HG02763 (cell line): Measurements from ENCODE around the gene PLXNB1.

ENCODE experiments used
- ATAC-seq: cut with Tn5 transposase; IDR thresholded peaks from one replicate; pipeline ENCODE4 v1.9.1; 2021; ENCODE audit warnings: mild to moderate bottlenecking, moderate library complexity; ENCODE audit not compliant: unreplicated experiment

PLXNB1 gene

DNA sequence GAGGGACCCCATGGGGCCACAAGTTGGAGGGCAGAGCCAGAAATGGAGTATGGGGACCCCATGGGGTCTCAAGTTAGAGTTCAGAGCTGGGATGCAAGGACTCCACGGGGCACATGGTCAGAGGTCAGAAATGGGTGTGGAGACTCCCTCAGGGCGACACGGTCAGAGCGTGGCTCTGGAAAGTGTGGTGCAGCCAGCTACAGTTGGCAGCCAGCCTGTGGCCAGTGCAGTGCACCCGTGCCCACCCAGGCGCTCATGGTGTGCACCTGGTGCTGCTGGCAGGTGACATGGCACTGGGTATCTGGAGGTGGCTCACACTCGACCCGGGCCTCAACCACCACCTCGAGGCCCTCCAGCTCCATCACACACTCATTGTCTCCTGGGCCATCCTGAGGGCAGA is 11.2 kb downstream of the PLXNB1 start:
- ATAC-seq: no peak

DNA sequence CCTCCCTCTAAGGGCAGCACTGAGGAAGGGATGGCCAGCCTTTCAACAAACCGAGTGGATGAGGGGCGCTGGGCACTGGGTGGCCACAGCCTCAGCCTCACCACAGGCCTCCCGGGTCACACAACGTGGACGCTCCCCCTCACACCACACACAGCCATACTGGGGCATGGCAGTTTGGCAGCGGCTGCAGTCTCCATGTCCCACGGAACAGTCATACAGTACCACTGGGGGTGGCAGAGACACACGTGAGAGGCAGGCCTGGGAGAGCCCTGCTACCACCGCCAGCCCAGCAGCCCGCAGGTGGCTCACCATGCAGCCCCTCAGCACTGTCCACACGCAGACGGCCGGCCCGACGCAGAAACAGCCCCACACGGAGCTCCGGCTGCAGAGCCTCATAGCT is 11.7 kb downstream of the PLXNB1 start:
- ATAC-seq: no peak

DNA sequence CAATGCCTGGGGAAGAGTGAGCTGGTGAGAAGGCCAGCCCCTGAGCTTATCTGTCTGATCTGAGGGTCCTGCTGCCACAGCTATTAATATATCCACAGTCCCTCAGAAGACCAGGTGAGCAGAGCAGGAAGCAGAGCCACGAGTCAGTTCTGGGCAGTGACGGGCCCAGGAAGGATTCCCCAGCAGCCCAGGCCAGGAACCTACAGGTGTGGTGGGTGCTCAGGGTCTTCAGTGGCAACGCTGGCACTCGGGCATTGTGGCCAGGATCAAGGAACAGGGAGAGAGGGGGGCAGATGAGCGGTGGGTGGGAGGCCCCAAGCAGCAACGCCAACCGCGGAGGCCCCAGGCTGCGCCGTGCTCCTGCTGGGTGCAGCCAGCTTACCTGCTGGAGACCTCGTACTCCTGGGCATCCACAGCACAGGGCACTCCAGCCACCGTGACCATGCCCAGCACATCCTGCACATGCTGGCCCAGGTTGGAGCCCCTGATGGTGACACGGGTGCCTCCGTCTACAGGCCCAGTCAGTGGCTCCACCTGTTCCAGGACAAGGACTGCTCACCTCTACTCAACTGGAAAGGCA is 12.3 kb downstream of the PLXNB1 start:
- no peak for ATAC-seq

DNA sequence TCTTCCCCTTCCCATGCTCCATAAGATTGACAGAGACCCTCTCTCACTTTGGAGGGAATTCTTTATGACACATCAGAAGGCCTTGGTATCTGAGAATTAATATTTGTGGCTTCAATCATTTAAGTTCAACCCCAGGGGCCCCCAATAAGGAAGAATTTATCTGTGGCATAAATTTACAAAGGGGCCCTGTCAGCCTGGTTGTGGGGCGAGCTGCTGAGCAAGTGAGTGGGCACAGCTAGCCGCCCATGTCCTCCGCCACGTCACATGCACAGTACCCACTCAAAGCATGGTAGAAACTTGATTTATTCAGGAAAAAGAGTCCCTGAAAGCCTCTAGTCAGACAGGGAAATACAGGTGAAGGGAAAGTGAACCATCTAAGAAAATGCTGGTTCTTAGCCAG is 13.3 kb downstream of the PLXNB1 start:
- no peak for ATAC-seq

DNA sequence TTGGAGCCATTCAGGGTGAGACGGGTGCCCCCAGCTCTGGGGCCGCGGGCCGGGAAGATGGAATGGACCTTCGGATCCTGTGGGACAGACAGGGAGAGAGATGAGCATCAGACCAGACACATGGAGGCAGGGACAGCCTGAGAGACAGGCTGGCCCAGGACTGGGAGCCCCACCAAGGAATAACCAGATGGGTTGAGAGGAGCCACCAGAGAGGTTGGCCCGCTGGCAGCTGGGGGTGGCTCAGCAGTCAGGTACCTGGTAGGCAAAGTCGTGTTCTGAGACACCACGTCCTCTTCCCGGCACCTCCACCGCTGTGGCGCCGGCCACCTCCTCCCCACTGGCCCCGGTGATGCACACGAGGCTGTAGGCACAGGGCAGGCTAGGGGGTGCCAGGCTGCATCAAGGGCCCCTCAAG is 13.8 kb downstream of the PLXNB1 start:
- no peak for ATAC-seq

DNA sequence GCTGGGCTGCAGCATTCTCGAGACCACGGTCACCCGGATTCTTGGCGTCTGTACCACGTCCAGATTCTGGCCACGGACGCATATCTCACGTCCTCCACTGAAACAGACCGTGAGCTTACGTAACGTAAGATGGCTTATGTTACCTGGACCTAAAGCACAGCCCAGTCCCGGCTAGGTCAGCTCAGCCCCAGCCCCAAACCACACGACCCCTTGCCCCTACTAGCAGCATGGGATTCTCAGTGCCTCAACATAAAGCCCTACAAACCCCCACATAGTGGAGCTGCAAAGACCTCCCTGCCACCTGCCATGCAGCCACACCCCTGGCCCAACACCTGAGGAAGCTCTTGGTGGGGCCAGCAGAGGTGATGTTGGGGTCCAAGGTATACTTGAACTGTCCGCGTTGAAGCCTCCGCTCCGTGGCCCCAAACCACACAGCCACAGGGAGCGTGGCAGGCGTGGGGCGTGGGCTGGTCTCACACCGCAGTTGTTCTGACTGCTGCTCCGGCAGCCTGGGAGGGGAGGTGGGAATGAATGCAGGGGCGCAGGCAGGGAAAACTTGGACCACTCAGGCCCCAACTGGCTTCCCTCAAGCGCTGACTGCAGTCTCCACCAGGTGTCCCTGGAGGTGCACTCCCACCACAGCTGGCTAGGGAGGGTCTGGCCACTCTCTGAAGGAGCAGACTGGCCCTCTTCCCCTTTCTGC is 14.5 kb downstream of the PLXNB1 start:
- ATAC-seq: no peak

DNA sequence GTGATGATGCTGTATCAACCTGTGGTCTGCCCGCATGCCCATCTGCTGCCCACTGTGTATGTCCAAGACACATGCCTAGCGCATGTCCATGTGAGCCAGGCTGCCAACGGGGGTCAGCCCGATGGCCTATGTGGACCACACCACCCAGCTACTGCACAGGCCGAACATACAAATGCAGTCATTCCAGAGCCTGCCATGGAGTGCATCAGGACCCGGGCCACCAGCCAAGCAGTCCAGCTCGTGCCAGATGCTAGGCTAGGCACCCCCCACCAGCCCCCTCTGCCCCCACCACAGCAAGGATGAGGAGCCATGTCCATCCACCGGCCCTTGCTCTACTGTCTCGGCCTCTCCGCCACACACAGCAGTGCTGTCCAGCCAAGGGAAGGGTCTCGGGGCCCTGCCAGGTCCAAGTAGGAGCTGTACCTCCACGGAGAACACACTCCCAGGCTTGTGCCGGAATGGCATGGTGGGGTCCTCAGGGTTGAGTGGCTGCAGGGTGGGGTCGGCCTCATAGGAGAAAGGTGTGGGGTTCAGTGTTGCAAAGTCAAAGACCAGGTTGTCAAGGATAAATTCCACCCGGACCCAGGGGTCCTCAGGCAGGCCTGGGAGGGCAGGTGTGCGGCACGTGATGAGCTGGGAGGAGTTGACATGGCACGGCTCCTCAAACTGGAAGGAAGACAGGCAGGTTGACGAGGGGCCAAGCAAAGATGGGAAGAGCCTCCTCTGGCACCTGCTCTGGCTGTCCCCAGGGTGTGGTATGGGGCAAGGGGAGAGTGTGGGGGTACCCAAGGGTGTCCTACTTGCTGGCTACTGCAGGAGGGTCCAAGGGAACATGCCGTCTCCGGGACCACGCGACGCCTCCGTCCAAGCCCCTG is 15.3 kb downstream of the PLXNB1 start:
- ATAC-seq: no peak

DNA sequence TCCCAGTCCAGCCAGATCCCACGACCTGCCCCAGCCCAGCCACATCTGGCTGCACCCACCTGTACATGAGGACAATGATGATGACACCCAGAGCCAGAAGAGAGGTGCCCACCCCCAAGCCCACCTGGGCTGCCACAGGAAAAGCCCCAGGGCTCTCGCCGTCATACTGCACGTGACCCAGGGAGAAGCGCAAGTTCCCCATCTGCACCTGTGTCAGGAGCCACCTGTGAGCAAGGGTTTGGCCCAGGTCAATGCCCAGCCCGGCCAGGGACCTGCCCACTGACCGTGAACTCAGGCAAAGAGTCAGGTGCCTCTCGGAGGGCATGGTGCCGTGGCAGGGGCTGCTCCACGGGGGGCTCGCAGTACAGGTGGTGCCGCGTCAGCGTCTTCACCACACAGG is 16.3 kb downstream of the PLXNB1 start:
- ATAC-seq: no peak

DNA sequence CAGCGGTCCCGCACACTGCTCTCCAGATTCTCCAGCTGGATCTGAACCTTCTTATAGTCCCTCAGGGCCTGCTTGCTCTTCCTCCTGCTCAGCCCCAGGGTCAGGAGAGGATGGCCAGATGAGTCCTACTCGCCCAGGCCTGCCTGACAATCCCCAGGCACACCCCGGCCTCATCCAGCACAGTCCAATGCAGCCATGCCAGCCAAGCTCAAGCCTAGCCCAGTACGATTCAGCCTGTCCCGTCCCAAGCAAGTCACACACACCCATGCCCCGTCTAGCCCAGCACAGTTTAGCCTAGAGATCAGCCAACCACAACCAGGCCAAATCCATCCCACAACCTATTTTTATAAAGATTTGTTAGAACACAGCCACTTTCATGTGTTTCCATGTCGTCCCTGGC is 16.8 kb downstream of the PLXNB1 start:
- ATAC-seq: no peak

DNA sequence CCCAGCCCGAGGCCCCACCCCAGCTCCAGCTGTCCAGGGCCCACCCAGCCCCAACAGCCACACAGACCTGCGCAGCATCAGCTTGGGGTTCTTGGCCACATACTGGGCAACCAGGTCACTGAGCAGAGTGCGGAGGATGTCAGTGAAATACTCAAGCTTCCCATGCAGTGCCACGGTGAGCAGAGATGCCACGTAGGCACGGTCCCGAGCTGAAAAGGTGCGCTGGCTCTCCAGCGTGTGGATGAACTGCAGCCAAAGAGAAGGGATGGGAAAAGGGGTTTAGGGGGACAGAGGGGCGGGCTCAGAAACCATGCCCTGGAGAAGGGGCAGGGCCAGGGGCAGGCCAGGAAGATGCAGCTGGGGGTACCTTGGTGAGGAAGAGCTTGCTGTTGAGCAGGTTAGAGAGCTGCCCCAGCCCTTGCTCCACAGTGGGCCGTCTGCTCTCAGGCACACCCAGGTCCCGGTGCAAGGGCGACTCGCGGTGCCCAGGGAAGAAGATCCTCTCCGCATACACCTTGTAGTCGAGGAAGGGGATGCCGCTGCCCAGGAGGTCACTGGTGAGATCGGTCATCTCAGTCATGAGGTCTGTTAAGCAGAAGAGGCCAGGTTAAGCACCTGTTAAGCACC is 17.4 kb downstream of the PLXNB1 start:
- ATAC-seq: no peak

DNA sequence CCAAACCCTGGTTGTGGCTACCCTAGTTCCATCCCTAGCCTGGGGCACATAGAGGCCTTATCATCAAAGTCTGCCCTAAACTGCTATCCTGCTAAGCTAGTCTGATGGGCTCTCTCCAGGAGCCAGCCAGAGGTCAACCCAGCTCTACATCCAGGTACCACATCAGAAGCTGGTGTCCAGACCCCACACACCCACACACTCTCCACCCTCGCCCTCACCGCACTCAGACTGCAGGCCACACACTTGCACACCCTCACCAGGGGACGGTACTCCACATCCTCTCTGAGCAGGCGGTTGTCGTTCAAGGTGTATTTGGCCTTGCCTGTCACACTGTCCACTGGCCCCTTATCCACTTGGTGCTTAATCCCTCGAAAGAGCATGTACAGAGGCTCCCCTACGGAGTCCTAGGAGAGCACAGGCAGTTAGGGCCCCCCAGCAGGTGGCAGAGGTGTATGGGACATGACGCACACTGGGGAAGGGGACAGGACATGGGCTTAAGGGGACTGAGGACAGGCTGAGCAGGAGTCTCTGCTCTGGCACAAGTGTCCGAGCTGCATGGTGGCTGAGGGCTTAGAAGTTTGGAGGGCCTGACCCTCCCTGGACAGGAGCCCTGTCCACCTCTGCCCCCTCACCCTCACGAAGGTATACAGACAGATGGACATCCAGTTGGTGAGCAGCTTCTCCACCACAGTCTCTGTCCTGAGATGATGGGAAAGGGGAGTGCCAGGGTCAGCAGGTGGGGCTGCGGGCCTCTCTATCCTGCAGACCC is 18.1 kb downstream of the PLXNB1 start:
- no peak for ATAC-seq

DNA sequence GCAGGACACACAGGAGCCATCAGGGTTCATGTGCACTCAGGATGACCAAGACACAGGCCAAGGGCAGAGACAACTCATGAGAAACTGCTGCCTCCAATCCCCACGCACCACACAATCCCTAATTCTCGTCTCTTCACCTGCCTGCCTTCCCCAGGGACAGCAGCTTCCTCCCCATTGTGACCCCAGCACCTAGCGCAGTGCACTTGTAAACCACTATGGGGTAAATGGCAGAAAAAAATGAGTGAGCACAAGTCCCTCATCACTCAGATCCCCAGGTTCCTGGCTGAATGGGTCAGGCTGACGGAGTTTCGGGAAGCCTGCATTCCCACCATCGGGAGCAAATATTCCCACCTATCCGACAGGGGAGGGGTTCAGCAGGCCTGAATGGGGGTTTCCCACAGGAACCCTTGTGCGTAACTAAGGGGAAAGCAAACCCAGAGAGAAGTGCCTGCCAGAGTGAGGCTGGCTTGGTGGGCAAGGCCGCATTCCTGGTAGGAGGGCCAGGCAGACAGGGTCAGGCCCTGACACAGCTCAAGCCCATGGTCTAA is 18.8 kb downstream of the PLXNB1 start:
- no peak for ATAC-seq

DNA sequence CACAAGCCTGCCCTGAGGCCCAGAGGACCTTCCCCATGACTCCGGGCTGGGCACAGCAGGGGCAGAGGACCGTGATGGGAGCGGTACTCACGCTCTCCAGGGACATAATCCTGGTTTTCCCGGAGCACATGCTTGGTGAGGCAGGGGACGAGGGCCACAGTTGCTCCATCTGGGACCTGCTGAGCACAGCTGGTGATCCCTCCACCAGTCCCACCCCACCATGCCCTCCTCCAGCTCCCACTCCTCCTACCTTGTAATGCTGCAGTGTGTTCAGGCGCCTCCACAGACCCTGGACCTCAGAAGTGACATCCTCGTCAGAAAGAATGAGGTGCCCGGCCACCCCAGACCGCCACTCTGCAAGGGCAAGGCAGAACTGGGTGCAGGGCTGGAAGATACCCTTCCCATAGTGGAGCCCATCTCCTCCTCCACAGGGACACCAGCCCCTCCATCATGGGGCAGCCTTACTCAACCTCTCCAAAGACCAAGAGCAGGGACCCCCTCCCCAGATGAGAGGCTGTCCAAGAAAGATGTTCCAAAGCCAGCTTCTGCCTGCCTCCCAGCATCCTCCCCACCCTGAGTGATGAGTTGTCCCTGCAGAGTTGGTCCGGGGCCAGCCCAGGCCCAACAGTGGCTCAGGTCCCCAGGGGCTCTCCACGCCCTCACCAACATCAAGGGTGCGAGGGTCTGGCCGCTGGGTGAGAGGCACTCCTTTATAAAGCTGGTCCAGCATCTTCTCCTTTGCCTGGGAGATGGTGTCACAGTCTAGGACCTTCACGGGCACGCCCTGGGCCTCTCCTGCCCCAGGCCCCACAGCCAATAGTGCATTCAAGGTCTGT is 19.5 kb downstream of the PLXNB1 start:
- no peak for ATAC-seq

DNA sequence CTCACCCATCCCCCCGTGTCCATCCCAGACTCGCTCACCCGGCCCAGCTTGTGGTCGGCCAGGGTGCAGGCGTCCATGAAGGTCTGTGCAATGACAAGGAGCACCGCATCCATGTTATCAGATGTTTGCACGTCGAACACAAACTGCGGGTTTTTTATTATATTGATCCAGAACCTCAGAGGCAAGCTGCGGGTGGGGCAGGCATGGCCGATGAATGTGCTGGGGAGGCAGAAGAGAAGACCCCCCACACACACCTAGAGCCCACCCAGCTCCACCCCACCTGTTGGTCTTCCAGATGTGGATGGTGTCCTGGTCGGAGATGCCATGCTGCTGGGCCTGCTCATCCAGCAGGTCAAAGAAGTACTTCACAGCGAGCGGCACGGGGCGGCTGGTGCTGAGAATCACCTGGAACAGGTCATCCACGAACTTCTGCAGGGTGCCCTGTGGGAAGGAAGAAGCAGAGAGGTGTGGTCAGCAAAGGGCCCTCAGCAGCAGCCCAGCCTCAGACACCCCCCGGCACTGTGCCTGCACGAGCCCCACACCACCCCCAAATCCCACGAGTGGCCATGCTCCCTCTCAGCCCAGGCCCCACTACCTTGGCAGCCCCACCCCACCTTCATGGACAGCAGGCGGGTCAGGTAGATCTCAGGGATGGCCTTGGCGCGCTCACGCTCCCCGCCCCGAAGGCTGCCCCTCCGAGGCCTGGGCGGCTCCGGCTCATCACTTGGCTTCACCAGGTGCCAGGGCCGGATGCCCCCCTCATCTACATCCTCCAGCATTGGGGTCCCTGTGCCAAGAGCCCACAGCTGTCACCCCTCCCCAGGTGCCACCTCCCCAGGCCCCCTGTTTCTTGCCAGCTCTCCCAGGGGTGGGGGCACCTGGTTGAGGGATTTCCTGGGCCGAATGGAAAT is 20.3 kb downstream of the PLXNB1 start:
- ATAC-seq: no peak

DNA sequence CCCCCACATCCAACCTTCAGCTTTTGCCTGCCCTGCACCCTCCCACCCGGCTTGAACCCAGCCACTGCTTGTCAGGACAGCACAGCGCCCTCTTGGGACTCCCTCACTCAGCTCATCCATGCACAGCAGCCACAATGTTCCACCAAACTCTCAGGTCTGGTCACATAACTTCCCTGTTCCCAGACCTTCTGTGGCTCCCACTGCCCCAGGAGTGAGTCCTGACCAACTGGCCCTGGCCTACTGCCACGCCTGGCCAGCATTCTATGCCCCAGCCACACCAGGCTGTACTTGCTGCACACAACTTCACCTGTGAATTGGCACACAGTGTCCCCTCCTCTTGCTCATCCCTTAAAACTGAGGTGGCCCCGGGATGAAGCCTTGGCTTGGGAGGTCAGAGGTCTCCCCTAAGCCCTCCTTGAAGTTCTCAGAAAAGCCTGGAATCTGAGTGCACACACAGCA is 21.0 kb downstream of the PLXNB1 start:
- ATAC-seq: no peak

DNA sequence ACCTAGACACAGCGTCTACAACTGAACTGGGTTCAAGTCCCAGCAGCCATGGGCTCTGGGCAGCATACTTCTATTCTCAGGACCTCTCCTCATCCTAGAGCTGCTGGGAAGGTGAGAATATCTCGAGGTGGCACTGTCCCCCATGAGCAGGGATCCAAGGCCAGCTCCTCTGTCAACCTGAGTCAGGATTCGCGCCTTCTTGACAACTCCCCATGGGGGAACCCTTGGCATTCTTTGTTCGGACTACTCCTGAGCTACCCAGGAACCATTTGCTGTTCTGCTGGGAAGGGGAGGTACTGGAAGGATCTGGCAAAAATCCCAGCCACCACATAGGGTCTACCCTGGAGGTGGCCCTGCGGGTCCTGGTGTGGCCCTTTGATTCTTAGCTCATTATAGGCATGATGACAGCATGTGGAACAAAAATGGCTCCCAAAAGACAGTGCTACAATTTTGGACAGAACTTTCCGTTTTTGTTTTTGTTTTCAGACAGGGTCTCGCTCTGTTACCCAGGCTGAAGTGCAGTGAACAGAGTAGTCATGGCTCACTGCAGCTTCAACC is 22.3 kb downstream of the PLXNB1 start:
- no peak for ATAC-seq

DNA sequence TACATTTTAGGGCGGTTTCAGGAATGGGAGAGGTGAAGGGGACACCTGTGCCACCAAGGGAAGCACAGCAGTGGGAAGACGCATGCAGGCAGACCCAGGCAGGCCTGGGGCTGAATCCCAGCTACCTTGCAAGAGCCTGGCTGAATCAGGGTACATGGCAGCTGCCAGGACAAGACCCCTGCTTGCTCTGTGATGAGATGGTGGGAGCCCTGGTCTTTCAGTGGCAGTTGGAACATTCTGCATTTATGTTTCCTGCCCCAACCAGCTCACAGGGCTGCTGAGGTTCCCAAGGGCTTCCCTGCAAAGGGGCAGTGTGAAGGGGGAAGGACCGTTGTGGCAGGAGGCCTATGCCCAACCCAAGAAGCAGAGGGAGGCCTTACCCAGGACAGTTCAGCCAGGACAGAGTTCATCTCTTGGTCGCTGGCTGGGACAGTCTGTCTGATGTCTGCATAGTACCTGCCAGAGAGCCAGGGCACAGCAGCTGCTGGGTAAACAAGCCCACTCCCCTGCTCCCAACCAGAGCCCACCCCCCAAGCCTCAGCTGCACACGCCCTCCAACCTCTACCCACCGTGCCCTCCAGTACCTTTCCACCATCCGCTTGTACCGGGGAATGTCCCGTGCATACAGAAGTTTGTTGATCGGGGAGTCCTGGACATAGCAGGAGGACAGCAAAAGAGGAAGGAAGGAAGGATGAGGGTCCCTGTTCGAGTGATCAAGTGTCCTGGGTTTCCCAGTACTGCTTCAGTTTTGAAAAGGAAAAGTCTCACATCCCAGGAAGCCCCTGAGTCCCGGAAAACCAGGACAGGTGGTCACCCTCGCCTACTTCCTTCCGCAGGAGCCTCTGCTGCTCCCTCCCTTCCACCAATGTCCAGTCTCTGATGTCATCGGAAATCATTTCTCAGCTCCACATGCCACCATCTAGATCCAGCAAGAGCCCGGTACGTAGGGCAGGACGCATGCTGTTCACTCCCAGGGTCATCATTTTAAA is 23.1 kb downstream of the PLXNB1 start:
- no peak for ATAC-seq
